Suprapubic skin (tissue), 4 donors: ENCODE data around the gene ZBTB20. TPM values are rescaled to one million over a fixed set of nuclear protein-coding genes. Genes with fewer than 3 reads are reported as not detected.

ENCODE experiments used
- DNase-seq, 2 donors: peaks; one replicate each; pipeline ENCODE4 v3.0.0-alpha.2; 2019; ENCODE audit warnings: low spot score in 2 of 2
- H3K27ac ChIP-seq: fragments of 200-600 bp; sonication (generic); one replicate; pipeline ENCODE4 v1.5.1; 2019
- H3K27me3 ChIP-seq: fragments of 200-600 bp; sonication (generic); one replicate; pipeline ENCODE4 v1.5.1; 2019
- H3K36me3 ChIP-seq: fragments of 200-600 bp; sonication (generic); one replicate; pipeline ENCODE4 v1.5.1; 2019
- H3K4me1 ChIP-seq: fragments of 200-600 bp; sonication (generic); one replicate; pipeline ENCODE4 v1.5.1; 2019
- H3K4me3 ChIP-seq: fragments of 200-600 bp; sonication (generic); one replicate; pipeline ENCODE4 v1.5.1; 2019; ENCODE audit warnings: mild to moderate bottlenecking
- H3K9me3 ChIP-seq: fragments of 200-600 bp; sonication (generic); one replicate; pipeline ENCODE4 v1.5.1; 2019
- EP300 ChIP-seq: sonication (generic); formaldehyde crosslinking; IDR thresholded peaks from one replicate; pipeline ENCODE4 v1.6.1; 2017; ENCODE audit warnings: antibody characterized with exemption
- POLR2A ChIP-seq, 2 donors: fragments of 450-650 bp; IDR thresholded peaks; one replicate each; pipeline ENCODE4 v1.6.1; 2017; ENCODE audit warnings: antibody characterized with exemption in 2 of 2, mild to moderate bottlenecking in 2 of 2, moderate library complexity in 2 of 2
- POLR2AphosphoS5 ChIP-seq, 3 donors: sonication (generic); formaldehyde crosslinking; IDR thresholded peaks; one replicate each; pipeline ENCODE4 v1.6.1; 2017; ENCODE audit warnings: antibody characterized with exemption in 3 of 3
- WGBS: methylation state at CpG from one replicate; pipeline ENCODE4 v1.1.5; 2018; 5-methylcytosine and 5-hydroxymethylcytosine counted together
- total RNA-seq, 4 donors: library from RNA; depleted of rRNA; stranded (reverse); fragments of >200 nt; gene quantifications; one replicate each; pipeline ENCODE4 v1.1.0, GENCODE V29; 2016
- TF ChIP-seq, protein P1 (sequence below), 2 donors: fragments of 200-600 bp in 1 of 2; fragments of 450-650 bp in 1 of 2; sonication (generic) in 1 of 2; IDR thresholded peaks; one replicate each; pipeline ENCODE4 v1.5.1; 2016 to 2019; ENCODE audit warnings: antibody characterized with exemption in 2 of 2, mild to moderate bottlenecking in 1 of 2, moderate library complexity in 1 of 2

ZBTB20 gene
- total RNA-seq, 4 donors from 2014 or later = 23.6 to 77.2 (median 39.4) TPM

DNA sequence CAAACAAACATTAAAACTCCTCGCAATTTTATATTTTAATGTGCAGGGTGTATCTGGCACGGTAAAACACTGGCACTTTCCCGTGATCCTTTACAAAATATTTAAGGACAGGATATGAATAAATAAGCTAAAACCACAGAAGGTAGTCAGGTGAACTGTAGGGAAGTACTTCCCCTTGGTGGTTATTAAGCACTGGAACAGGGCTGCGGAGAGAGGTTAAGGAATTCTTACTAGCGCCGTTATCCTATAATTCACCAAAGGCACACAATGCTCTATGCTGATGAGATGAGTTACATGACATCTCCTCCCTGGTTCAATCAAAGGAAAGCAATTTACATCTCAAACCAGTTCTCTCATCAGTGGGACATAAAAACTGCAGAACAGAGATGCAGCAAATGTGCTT, 289.8 kb downstream of the ZBTB20 start:
- H3K4me1 ChIP-seq = no peaks in the 10 kb centered on the region
- H3K27ac ChIP-seq = no peak overlapping the region
- no peak overlapping the region for H3K4me3 ChIP-seq
- 69% methylated on average over 6 of the region's 6 CpGs for WGBS
- no peaks in the 10 kb centered on the region for H3K27me3 ChIP-seq
- TF ChIP-seq POLR2AphosphoS5 (IDR thresholded peaks at IDR 0.05) (no peak), POLR2A (IDR thresholded peaks at IDR 0.05) (no peak), EP300 (no peak)
- TF ChIP-seq, protein P1, sequence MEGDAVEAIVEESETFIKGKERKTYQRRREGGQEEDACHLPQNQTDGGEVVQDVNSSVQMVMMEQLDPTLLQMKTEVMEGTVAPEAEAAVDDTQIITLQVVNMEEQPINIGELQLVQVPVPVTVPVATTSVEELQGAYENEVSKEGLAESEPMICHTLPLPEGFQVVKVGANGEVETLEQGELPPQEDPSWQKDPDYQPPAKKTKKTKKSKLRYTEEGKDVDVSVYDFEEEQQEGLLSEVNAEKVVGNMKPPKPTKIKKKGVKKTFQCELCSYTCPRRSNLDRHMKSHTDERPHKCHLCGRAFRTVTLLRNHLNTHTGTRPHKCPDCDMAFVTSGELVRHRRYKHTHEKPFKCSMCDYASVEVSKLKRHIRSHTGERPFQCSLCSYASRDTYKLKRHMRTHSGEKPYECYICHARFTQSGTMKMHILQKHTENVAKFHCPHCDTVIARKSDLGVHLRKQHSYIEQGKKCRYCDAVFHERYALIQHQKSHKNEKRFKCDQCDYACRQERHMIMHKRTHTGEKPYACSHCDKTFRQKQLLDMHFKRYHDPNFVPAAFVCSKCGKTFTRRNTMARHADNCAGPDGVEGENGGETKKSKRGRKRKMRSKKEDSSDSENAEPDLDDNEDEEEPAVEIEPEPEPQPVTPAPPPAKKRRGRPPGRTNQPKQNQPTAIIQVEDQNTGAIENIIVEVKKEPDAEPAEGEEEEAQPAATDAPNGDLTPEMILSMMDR (IDR thresholded peaks at IDR 0.05) = no peak
- H3K9me3 ChIP-seq = no peaks in the 10 kb centered on the region
- H3K36me3 ChIP-seq = no peaks in the 10 kb centered on the region
- no peak for DNase-seq

DNA sequence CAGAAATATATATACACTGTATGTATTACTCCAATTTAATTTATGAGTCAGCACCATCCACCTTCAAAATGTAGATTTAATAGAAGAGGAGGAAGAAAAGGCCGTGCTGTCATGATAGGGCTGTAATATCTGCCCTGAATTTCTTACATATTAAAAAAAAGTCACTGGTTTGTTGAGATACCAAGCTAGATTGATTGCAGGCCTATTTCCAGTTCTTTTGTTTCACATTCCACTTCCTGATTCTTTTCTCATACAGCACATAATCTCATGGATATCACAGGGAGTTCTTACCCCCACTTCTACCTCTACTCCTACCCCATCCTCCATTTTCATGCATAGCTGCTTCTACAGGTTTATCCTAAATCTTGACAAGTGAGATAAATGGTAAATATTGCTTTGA, 290.3 kb downstream of the ZBTB20 start:
- TF ChIP-seq POLR2AphosphoS5 (IDR thresholded peaks at IDR 0.05) (no peak), EP300 (no peak), POLR2A (IDR thresholded peaks at IDR 0.05) (no peak)
- TF ChIP-seq, protein P1 (IDR thresholded peaks at IDR 0.05) = no peak
- H3K4me1 ChIP-seq = no peaks in the 10 kb centered on the region
- H3K9me3 ChIP-seq = no peaks in the 10 kb centered on the region
- DNase-seq = no peak
- H3K36me3 ChIP-seq = no peaks in the 10 kb centered on the region
- 76% methylated on average over 1 of the region's 1 CpG for WGBS
- no peak overlapping the region for H3K4me3 ChIP-seq
- H3K27ac ChIP-seq = no peak overlapping the region
- H3K27me3 ChIP-seq = no peaks in the 10 kb centered on the region

DNA sequence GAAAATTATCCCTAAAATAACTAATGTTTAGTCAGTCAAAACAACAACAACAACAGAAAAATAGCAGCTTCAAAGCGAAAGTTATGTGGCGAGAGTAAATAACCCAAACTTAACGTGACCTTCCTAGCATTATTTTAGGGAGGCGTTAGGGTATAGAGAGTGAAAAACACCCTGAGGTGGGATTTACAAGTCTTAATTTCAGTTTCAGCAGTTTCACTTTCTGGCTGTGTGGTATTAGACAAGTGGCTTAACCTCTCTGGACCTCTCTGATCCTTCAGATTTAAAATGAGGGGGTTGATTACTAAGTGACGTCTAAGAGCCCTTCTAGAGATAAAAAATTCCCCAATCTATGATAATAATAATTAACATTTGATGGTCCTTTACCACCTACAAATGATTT, 291.2 kb downstream of the ZBTB20 start:
- no peaks in the 10 kb centered on the region for H3K36me3 ChIP-seq
- 91% methylated on average over 5 of the region's 5 CpGs for WGBS
- no peak overlapping the region for H3K27ac ChIP-seq
- H3K9me3 ChIP-seq = no peaks in the 10 kb centered on the region
- no peak for DNase-seq
- TF ChIP-seq POLR2AphosphoS5 (IDR thresholded peaks at IDR 0.05) = no peak
- no peak for TF ChIP-seq POLR2A (IDR thresholded peaks at IDR 0.05)
- TF ChIP-seq EP300 = no peak
- TF ChIP-seq, protein P1 (IDR thresholded peaks at IDR 0.05) = no peak
- H3K27me3 ChIP-seq = no peaks in the 10 kb centered on the region
- H3K4me1 ChIP-seq = peaks cover 3% of the 10 kb centered on the region
- no peak overlapping the region for H3K4me3 ChIP-seq

GRCh38 chr3:114852966-114853365, 294.1 kb downstream of the ZBTB20 start:
- Histone ChIP-seq H3K27ac (no peak overlapping the region), H3K36me3 (no peaks in the 10 kb centered on the region), H3K4me3 (no peak overlapping the region), H3K27me3 (no peaks in the 10 kb centered on the region), H3K9me3 (no peaks in the 10 kb centered on the region), H3K4me1 (peaks cover 6% of the 10 kb centered on the region)
- 98% methylated on average over 3 of the region's 3 CpGs for WGBS
- no peak for DNase-seq
- TF ChIP-seq, protein P1 (IDR thresholded peaks at IDR 0.05) = no peak
- TF ChIP-seq POLR2AphosphoS5 (IDR thresholded peaks at IDR 0.05) (no peak), EP300 (no peak), POLR2A (IDR thresholded peaks at IDR 0.05) (no peak)

- DNase-seq = no peak
- WGBS = 52% methylated on average over 1 of the region's 1 CpG
- H3K27ac ChIP-seq = no peak overlapping the region
Observed at GRCh38 chr3:114850898-114851297, 296.2 kb downstream of the ZBTB20 start.

More at GRCh38 chr3:114850898-114851297, 296.2 kb downstream of the ZBTB20 start:
- Histone ChIP-seq H3K4me3 (no peak overlapping the region), H3K27me3 (no peaks in the 10 kb centered on the region), H3K36me3 (no peaks in the 10 kb centered on the region), H3K4me1 (peaks cover 6% of the 10 kb centered on the region), H3K9me3 (no peaks in the 10 kb centered on the region)
- TF ChIP-seq, protein P1 (IDR thresholded peaks at IDR 0.05) = no peak
- TF ChIP-seq POLR2A (IDR thresholded peaks at IDR 0.05) (no peak), POLR2AphosphoS5 (IDR thresholded peaks at IDR 0.05) (no peak), EP300 (no peak)
